Hindlimb muscle (tissue), 1 donor: Measurements from ENCODE around the gene PSD4. TPM values are rescaled to one million over a fixed set of nuclear protein-coding genes. Genes with fewer than 3 reads are reported as not detected.
"Not testable (repeated sequence)": the region's sequence is repeated elsewhere in the genome, so short reads cannot be mapped to it uniquely, and the experiment has no call there.

Source experiments
- DNase-seq: peaks from one replicate; pipeline ENCODE4 v3.0.0-alpha.2; 2013
- polyA plus RNA-seq: library from polyadenylated mRNA; unstranded; fragments of 120-200 nt; gene quantifications from one replicate; pipeline ENCODE4 v1.2.1, GENCODE V29; 2013; ENCODE audit not compliant: insufficient read length

Gene PSD4
- polyA plus RNA-seq, 1 donor, result 1.6 TPM

- no peak for DNase-seq
Observed at GRCh38 chr2:113225263-113226259, 51.8 kb downstream of the PSD4 start.

- DNase-seq, result no peak
Observed at GRCh38 chr2:113226462-113226861, 52.7 kb downstream of the PSD4 start.

- DNase-seq, result no peak
Observed at GRCh38 chr2:113227290-113227689, 53.5 kb downstream of the PSD4 start.

- DNase-seq, result no peak
Observed at GRCh38 chr2:113227698-113228097, 53.9 kb downstream of the PSD4 start.

- DNase-seq, result no peak
Observed at GRCh38 chr2:113228351-113228750, 54.6 kb downstream of the PSD4 start.

- DNase-seq, result no peak
Observed at GRCh38 chr2:113228991-113229716, 55.4 kb downstream of the PSD4 start.

GRCh38 chr2:113229795-113230194 lies 56.0 kb downstream of the PSD4 start:
- DNase-seq, result no peak

- DNase-seq, result no peak
Observed at GRCh38 chr2:113230531-113230930, 56.8 kb downstream of the PSD4 start.

GRCh38 chr2:113231064-113231463 lies 57.3 kb downstream of the PSD4 start:
- DNase-seq, result no peak

GRCh38 chr2:113232123-113232522 lies 58.4 kb downstream of the PSD4 start:
- no peak for DNase-seq

GRCh38 chr2:113232740-113233139 lies 59.0 kb downstream of the PSD4 start:
- DNase-seq, result no peak

GRCh38 chr2:113233593-113234550 lies 60.1 kb downstream of the PSD4 start:
- DNase-seq, result no peak

- no peak for DNase-seq
Observed at GRCh38 chr2:113234721-113235346, 61.1 kb downstream of the PSD4 start.

GRCh38 chr2:113235347-113236226 lies 61.8 kb downstream of the PSD4 start:
- not testable (repeated sequence) for DNase-seq

GRCh38 chr2:113236367-113237159 lies 62.8 kb downstream of the PSD4 start:
- DNase-seq, result no peak

GRCh38 chr2:113237604-113238160 lies 63.9 kb downstream of the PSD4 start:
- no peak for DNase-seq

GRCh38 chr2:113238871-113239839 lies 65.4 kb downstream of the PSD4 start:
- no peak for DNase-seq
